Jurkat, Clone E6-1 (cell line): ENCODE measurements around the gene TMEM270.
"Not testable (repeated sequence)": the region's sequence is repeated elsewhere in the genome, so short reads cannot be mapped to it uniquely, and the experiment has no call there.

ENCODE experiments used
- DNase-seq: peaks from one replicate; pipeline ENCODE4 v3.0.0-alpha.2; 2011; ENCODE audit warnings: low read depth, low spot score
- H3K4me3 ChIP-seq: 2 replicates; pipeline ENCODE4 v1.5.1; 2011; ENCODE audit warnings: mild to moderate bottlenecking, low read length, control low read depth, moderate library complexity

The TMEM270 gene

GRCh38 chr7:73831584-73831833 lies 29.4 kb upstream of the TMEM270 start:
- DNase-seq = no peak
- H3K4me3 ChIP-seq = no peak overlapping the region

- DNase-seq = no peak
- no peak overlapping the region for H3K4me3 ChIP-seq
These were observed 28.9 kb upstream of the TMEM270 start for GRCh38 chr7:73831834-73832651.

GRCh38 chr7:73832806-73833205 lies 28.2 kb upstream of the TMEM270 start:
- no peak overlapping the region for H3K4me3 ChIP-seq
- DNase-seq = no peak

- DNase-seq = no peak
- H3K4me3 ChIP-seq = no peak overlapping the region
These were observed 27.6 kb upstream of the TMEM270 start for GRCh38 chr7:73833251-73833919.

GRCh38 chr7:73834626-73835191 lies 26.2 kb upstream of the TMEM270 start:
- no peak for DNase-seq
- no peak overlapping the region for H3K4me3 ChIP-seq

GRCh38 chr7:73837167-73837566 lies 23.8 kb upstream of the TMEM270 start:
- DNase-seq, H3K4me3 ChIP-seq: not testable (repeated sequence)

- no peak for DNase-seq
These were observed 22.3 kb upstream of the TMEM270 start for GRCh38 chr7:73838642-73839041.

GRCh38 chr7:73839290-73839689 lies 21.7 kb upstream of the TMEM270 start:
- no peak overlapping the region for H3K4me3 ChIP-seq
- DNase-seq = no peak

More at GRCh38 chr7:73838642-73839041, 22.3 kb upstream of the TMEM270 start:
- H3K4me3 ChIP-seq = no peak overlapping the region

- no peak for DNase-seq
- no peak overlapping the region for H3K4me3 ChIP-seq
These were observed 20.9 kb upstream of the TMEM270 start for GRCh38 chr7:73839743-73840714.

- no peak for DNase-seq
These were observed 20.1 kb upstream of the TMEM270 start for GRCh38 chr7:73840715-73841379.

GRCh38 chr7:73841689-73842066 lies 19.3 kb upstream of the TMEM270 start:
- no peak for DNase-seq
- peak overlapping the region; percentile 75 for H3K4me3 ChIP-seq

More at GRCh38 chr7:73840715-73841379, 20.1 kb upstream of the TMEM270 start:
- no peak overlapping the region for H3K4me3 ChIP-seq

GRCh38 chr7:73842067-73842976 lies 18.6 kb upstream of the TMEM270 start, which contains the start of gene METTL27:
METTL27 (minus strand) TSS chr7:73842516; CDS start chr7:73842140, 376 bp downstream.
- peak; percentile 84 for DNase-seq
- peak within 1 kb of the TSS; percentile 75 for H3K4me3 ChIP-seq

- no peak overlapping the region for H3K4me3 ChIP-seq
- DNase-seq = no peak
These were observed 16.8 kb upstream of the TMEM270 start for GRCh38 chr7:73844131-73844547.

GRCh38 chr7:73844848-73845460 lies 16.0 kb upstream of the TMEM270 start:
- no peak overlapping the region for H3K4me3 ChIP-seq
- DNase-seq = no peak

- H3K4me3 ChIP-seq, DNase-seq: not testable (repeated sequence)
These were observed 15.2 kb upstream of the TMEM270 start for GRCh38 chr7:73845701-73846195.

GRCh38 chr7:73847941-73848723 lies 12.8 kb upstream of the TMEM270 start:
- DNase-seq = no peak
- no peak overlapping the region for H3K4me3 ChIP-seq
